Measurements from ENCODE around the gene SERINC3. TPM values are rescaled to one million over a fixed set of nuclear protein-coding genes. Genes with fewer than 3 reads are reported as not detected.

The SERINC3 gene
- total and polyA plus RNA-seq, 2 of the 13 experiments (the other 11 are each of a cell fraction or from before 2014, with no cell fraction given) = 82.0 to 226 TPM

GRCh38 chr20:44521484-44522481 is at the start of gene SERINC3 (continued):
- peak; percentile 97 for TF ChIP-seq SNAPC4 (CRISPR knock-in tag; IDR thresholded peaks at IDR 0.05)
- no peak for TF ChIP-seq ZNF841 (CRISPR knock-in tag; IDR thresholded peaks at IDR 0.05; ENCODE audit: borderline replicate concordance)
- no peak for TF ChIP-seq ZNF10 (CRISPR knock-in tag; IDR thresholded peaks at IDR 0.05; ENCODE audit: borderline replicate concordance, low read depth)
- peak; percentile 76; the same call in 1 of the 2 replicates for TF ChIP-seq FOXP4 (CRISPR knock-in tag; IDR thresholded peaks at IDR 0.05)
- no peak for TF ChIP-seq ZFP36 (IDR thresholded peaks at IDR 0.05; ENCODE audit: borderline replicate concordance, low read depth, low read length, partially characterized antibody)
- TF ChIP-seq ZNF772 (CRISPR knock-in tag; IDR thresholded peaks at IDR 0.05) = peak; percentile 91
- TF ChIP-seq E2F1 (CRISPR knock-in tag; IDR thresholded peaks at IDR 0.05) = peak; percentile 77
- TF ChIP-seq MZF1 (CRISPR knock-in tag; IDR thresholded peaks at IDR 0.05; ENCODE audit: borderline replicate concordance) = peak; percentile 96
- peak; percentile 54; the same call in 1 of the 2 replicates for TF ChIP-seq RXRB (CRISPR knock-in tag; IDR thresholded peaks at IDR 0.05; ENCODE audit: borderline replicate concordance)
- TF ChIP-seq SRSF9 (IDR thresholded peaks at IDR 0.05; ENCODE audit: borderline replicate concordance, insufficient read depth, low read depth, low read length, poor library complexity, severe bottlenecking) = no peak
- peak; percentile 68; the same call in 1 of the 2 replicates for TF ChIP-seq ZBTB8A (CRISPR knock-in tag; IDR thresholded peaks at IDR 0.05; ENCODE audit: borderline replicate concordance, low read depth)
- TF ChIP-seq CBFB (CRISPR knock-in tag; IDR thresholded peaks at IDR 0.05) = peak; percentile 52; the same call in 1 of the 2 replicates
- peak; percentile 23; the same call in 1 of the 2 replicates for TF ChIP-seq MTF1 (CRISPR knock-in tag; IDR thresholded peaks at IDR 0.05)
- TF ChIP-seq ZFP1 (CRISPR knock-in tag; IDR thresholded peaks at IDR 0.05) = no peak; the same call in 1 of the 2 replicates
- TF ChIP-seq ZNF441 (CRISPR knock-in tag; IDR thresholded peaks at IDR 0.05; ENCODE audit: borderline replicate concordance) = peak; percentile 75; the same call in 1 of the 2 replicates
- peak; percentile 50 for TF ChIP-seq CBX1 (IDR thresholded peaks at IDR 0.05; ENCODE audit: low read depth)
- no peak for TF ChIP-seq FOXA1 (IDR thresholded peaks at IDR 0.05)
- peak; percentile 92 for TF ChIP-seq FOXA1 (CRISPR knock-in tag; IDR thresholded peaks at IDR 0.05)
- TF ChIP-seq LCORL (IDR thresholded peaks at IDR 0.05) = no peak
- peak; percentile 93 for TF ChIP-seq LCORL (CRISPR knock-in tag; IDR thresholded peaks at IDR 0.05)
- peak; percentile 62; the same call in 1 of the 2 replicates for TF ChIP-seq ZNF724P (CRISPR knock-in tag; IDR thresholded peaks at IDR 0.05; ENCODE audit: borderline replicate concordance)
